Measurements from ENCODE around the gene SNX25.

DNA sequence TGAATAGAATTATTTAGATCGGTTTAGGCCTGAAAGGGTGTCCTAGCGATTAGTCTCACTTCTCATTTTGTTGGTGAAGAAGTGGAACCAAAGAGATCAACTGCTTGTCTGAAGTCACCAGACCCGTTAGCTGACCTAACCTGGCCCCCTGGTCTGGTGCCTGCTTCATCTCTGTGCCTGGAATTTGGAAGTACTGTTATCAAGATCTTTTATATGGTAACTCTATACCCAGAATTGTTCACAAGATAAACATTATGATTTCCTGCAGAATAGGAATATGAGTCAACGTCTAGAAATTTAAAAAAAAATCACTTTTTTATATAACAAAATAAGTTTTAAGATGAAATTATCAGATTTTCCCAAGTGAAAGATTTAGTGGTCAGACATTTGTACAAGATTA is 149.1 kb downstream of the SNX25 start:
- TF ChIP-seq, protein P1, sequence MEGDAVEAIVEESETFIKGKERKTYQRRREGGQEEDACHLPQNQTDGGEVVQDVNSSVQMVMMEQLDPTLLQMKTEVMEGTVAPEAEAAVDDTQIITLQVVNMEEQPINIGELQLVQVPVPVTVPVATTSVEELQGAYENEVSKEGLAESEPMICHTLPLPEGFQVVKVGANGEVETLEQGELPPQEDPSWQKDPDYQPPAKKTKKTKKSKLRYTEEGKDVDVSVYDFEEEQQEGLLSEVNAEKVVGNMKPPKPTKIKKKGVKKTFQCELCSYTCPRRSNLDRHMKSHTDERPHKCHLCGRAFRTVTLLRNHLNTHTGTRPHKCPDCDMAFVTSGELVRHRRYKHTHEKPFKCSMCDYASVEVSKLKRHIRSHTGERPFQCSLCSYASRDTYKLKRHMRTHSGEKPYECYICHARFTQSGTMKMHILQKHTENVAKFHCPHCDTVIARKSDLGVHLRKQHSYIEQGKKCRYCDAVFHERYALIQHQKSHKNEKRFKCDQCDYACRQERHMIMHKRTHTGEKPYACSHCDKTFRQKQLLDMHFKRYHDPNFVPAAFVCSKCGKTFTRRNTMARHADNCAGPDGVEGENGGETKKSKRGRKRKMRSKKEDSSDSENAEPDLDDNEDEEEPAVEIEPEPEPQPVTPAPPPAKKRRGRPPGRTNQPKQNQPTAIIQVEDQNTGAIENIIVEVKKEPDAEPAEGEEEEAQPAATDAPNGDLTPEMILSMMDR (IDR thresholded peaks at IDR 0.05): no peak
- TF ChIP-seq POLR2A (IDR thresholded peaks at IDR 0.05): no peak
